ENCODE measurements around the gene NTHL1.

NTHL1 gene

GRCh38 chr16:2078096-2078495, 30.5 kb upstream of the NTHL1 start:
- no peaks in the 10 kb centered on the region for H3K9me2 ChIP-seq (replicated peaks; ENCODE audit: control insufficient read depth, low read length)
- H3K9me3 ChIP-seq (ENCODE audit: control insufficient read depth, insufficient read depth, low read length): no peaks in the 10 kb centered on the region
- H3K79me2 ChIP-seq (ENCODE audit: control insufficient read depth, low read length): no peaks in the 10 kb centered on the region
- H3K27me3 ChIP-seq (ENCODE audit: control insufficient read depth, low read length): no peaks in the 10 kb centered on the region
- no peak overlapping the region for H3K27ac ChIP-seq (ENCODE audit: low read depth, low read length)
- TF ChIP-seq EZH2phosphoT487 (IDR thresholded peaks at IDR 0.05; ENCODE audit: borderline replicate concordance, low read length): no peak
- no peak for TF ChIP-seq CTCF (IDR thresholded peaks at IDR 0.05; ENCODE audit: low read depth, low read length, poor library complexity, severe bottlenecking)
- H4K20me1 ChIP-seq (ENCODE audit: control insufficient read depth, insufficient read depth, low read depth, low read length): no peaks in the 10 kb centered on the region
- peaks cover 3% of the 10 kb centered on the region; the same call in 1 of the 2 replicates for H3K36me3 ChIP-seq (ENCODE audit: control insufficient read depth, low read length)
- H3K4me3 ChIP-seq (ENCODE audit: low read length): no peak overlapping the region
- H3K4me1 ChIP-seq (ENCODE audit: control insufficient read depth, low read length): no peaks in the 10 kb centered on the region
- no peaks in the 10 kb centered on the region for H3F3A ChIP-seq (ENCODE audit: control insufficient read depth, insufficient read depth)
- H3K4me2 ChIP-seq (ENCODE audit: low read length): no peak overlapping the region

DNA sequence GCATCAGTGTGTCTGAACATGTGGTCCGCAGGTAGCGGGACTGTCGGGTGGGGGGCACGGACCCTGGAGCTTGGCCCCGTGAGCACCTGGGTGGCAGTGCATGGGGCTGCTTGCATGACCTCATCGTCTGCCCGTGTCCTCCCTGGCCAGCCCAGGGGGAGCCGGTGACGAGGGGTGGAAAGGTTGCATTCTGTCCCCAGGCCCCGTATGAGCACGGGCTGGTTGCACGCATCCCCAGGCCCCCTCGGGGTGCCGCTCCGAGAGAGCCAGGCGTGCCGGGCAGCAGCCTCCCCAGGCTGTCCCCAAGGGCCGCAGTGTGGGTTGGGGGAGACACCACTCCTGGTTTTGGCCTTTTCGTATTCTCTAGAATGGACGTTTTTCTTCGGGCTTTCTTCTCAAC, 30.1 kb upstream of the NTHL1 start:
- Histone ChIP-seq H3K9me2 (replicated peaks; ENCODE audit: control insufficient read depth, low read length) (no peaks in the 10 kb centered on the region), H3K27ac (ENCODE audit: low read depth, low read length) (no peak overlapping the region), H3K36me3 (ENCODE audit: control insufficient read depth, low read length) (peaks cover 3% of the 10 kb centered on the region; the same call in 1 of the 2 replicates), H3F3A (ENCODE audit: control insufficient read depth, insufficient read depth) (no peaks in the 10 kb centered on the region), H4K20me1 (ENCODE audit: control insufficient read depth, insufficient read depth, low read depth, low read length) (no peaks in the 10 kb centered on the region), H3K79me2 (ENCODE audit: control insufficient read depth, low read length) (no peaks in the 10 kb centered on the region), H3K4me1 (ENCODE audit: control insufficient read depth, low read length) (no peaks in the 10 kb centered on the region), H3K27me3 (ENCODE audit: control insufficient read depth, low read length) (no peaks in the 10 kb centered on the region), H3K9me3 (ENCODE audit: control insufficient read depth, insufficient read depth, low read length) (no peaks in the 10 kb centered on the region), H3K4me2 (ENCODE audit: low read length) (no peak overlapping the region), H3K4me3 (ENCODE audit: low read length) (no peak overlapping the region)
- TF ChIP-seq CTCF (IDR thresholded peaks at IDR 0.05; ENCODE audit: low read depth, low read length, poor library complexity, severe bottlenecking) (no peak), EZH2phosphoT487 (IDR thresholded peaks at IDR 0.05; ENCODE audit: borderline replicate concordance, low read length) (no peak)

DNA sequence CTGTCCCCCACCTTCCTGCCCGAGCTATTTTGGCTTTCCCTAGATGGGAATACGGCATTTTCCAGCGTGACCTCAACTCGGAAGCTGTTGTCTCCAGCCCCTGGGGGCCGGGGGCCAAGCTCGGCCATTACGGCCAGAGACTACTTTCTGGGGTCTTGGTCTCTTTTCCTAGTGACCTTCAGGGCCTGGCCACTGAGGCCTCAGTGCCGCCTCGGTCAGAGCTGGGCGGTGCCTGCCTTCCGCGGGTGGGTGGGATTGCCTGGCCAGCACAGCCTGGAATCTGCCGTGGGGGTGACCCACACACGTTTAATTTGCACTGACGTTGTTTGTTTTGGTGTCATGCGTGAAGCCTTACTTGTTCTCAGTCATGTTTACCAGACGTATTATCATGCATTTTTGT, 29.4 kb upstream of the NTHL1 start:
- Histone ChIP-seq H3K27ac (ENCODE audit: low read depth, low read length) (no peak overlapping the region), H3K4me3 (ENCODE audit: low read length) (no peak overlapping the region), H3K4me1 (ENCODE audit: control insufficient read depth, low read length) (no peaks in the 10 kb centered on the region), H3K4me2 (ENCODE audit: low read length) (no peak overlapping the region), H3K36me3 (ENCODE audit: control insufficient read depth, low read length) (no peaks in the 10 kb centered on the region; the same call in 1 of the 2 replicates), H4K20me1 (ENCODE audit: control insufficient read depth, insufficient read depth, low read depth, low read length) (no peaks in the 10 kb centered on the region), H3K79me2 (ENCODE audit: control insufficient read depth, low read length) (no peaks in the 10 kb centered on the region), H3K9me3 (ENCODE audit: control insufficient read depth, insufficient read depth, low read length) (no peaks in the 10 kb centered on the region), H3K9me2 (replicated peaks; ENCODE audit: control insufficient read depth, low read length) (no peaks in the 10 kb centered on the region), H3F3A (ENCODE audit: control insufficient read depth, insufficient read depth) (no peaks in the 10 kb centered on the region), H3K27me3 (ENCODE audit: control insufficient read depth, low read length) (no peaks in the 10 kb centered on the region)
- TF ChIP-seq CTCF (IDR thresholded peaks at IDR 0.05; ENCODE audit: low read depth, low read length, poor library complexity, severe bottlenecking): no peak
- TF ChIP-seq EZH2phosphoT487 (IDR thresholded peaks at IDR 0.05; ENCODE audit: borderline replicate concordance, low read length): no peak

Data from DOHH2 (cell line).